ENCODE results near the gene EFCAB9.

Gene EFCAB9

GRCh38 chr5:172182291-172182690 is 11.7 kb upstream of the EFCAB9 start:
- no peak for TF ChIP-seq CTCF (IDR thresholded peaks at IDR 0.05; ENCODE audit: borderline replicate concordance, insufficient read depth, low read depth, low read length)
- H3K4me3 ChIP-seq (ENCODE audit: low read depth, low read length): no peak overlapping the region

GRCh38 chr5:172183881-172184280 is 10.1 kb upstream of the EFCAB9 start:
- TF ChIP-seq CTCF (IDR thresholded peaks at IDR 0.05; ENCODE audit: borderline replicate concordance, insufficient read depth, low read depth, low read length): no peak
- H3K4me3 ChIP-seq (ENCODE audit: low read depth, low read length): no peak overlapping the region

- TF ChIP-seq CTCF (IDR thresholded peaks at IDR 0.05; ENCODE audit: borderline replicate concordance, insufficient read depth, low read depth, low read length): no peak
- peak overlapping the region; percentile 86 for H3K4me3 ChIP-seq (ENCODE audit: low read depth, low read length)
Observed at GRCh38 chr5:172185096-172185461, 8.9 kb upstream of the EFCAB9 start.

GRCh38 chr5:172186114-172186695 is 7.8 kb upstream of the EFCAB9 start:
- peak overlapping the region; percentile 86 for H3K4me3 ChIP-seq (ENCODE audit: low read depth, low read length)

GRCh38 chr5:172187118-172188032 is 6.6 kb upstream of the EFCAB9 start:
- peak overlapping the region; percentile 86 for H3K4me3 ChIP-seq (ENCODE audit: low read depth, low read length)
- 0 out of 2 replicates have a peak, but pooled peaks have one; percentile 3 for TF ChIP-seq CTCF (IDR thresholded peaks at IDR 0.05; ENCODE audit: borderline replicate concordance, insufficient read depth, low read depth, low read length)

More at GRCh38 chr5:172186114-172186695, 7.8 kb upstream of the EFCAB9 start:
- no peak for TF ChIP-seq CTCF (IDR thresholded peaks at IDR 0.05; ENCODE audit: borderline replicate concordance, insufficient read depth, low read depth, low read length)

- TF ChIP-seq CTCF (IDR thresholded peaks at IDR 0.05; ENCODE audit: borderline replicate concordance, insufficient read depth, low read depth, low read length): peak; percentile 90
- peak within 1 kb of the TSS; percentile 86 for H3K4me3 ChIP-seq (ENCODE audit: low read depth, low read length)
Observed at GRCh38 chr5:172188033-172188892, 5.7 kb upstream of the EFCAB9 start, which contains the start of gene STK10. TSS of gene STK10 (minus strand) at chr5:172188224. CDS start at chr5:172188042, 182 bp downstream.

All from GM12875 (cell line).